SK-N-SH (cell line): ENCODE data around the gene IL9. TPM values are rescaled to one million over a fixed set of nuclear protein-coding genes. Genes with fewer than 3 reads are reported as not detected.

Source experiments
- CTCF ChIA-PET: fragments of 300-600, 350-600 bp; formaldehyde crosslinking; extraction: SDS; loops from one replicate; lab custom pipeline; 2021; lab: Yijun Ruan, JAX
- POLR2A ChIA-PET: fragments of 350-600 bp; sonication (Branson Sonifier 250); formaldehyde crosslinking; extraction: SDS; loops from one replicate; lab custom pipeline; 2020; ENCODE audit warnings: antibody characterized with exemption, inconsistent platforms; lab: Yijun Ruan, JAX
- DNase-seq: peaks from one replicate; pipeline ENCODE4 v3.0.0; 2012
- H2AFZ ChIP-seq: fragments of 200-600 bp; sonication (generic); 2 replicates; pipeline ENCODE4 v1.8.1; 2016; ENCODE audit warnings: antibody characterized with exemption, mild to moderate bottlenecking, low read depth
- H3F3A ChIP-seq: fragments of 200-600 bp; sonication (generic); replicated peaks from 2 replicates; pipeline ENCODE3; 2016; ENCODE audit warnings: antibody characterized with exemption, mild to moderate bottlenecking; ENCODE audit not compliant: insufficient read depth
- H3K27ac ChIP-seq, 2 experiments: fragments of 200-500 bp in 1 of 2; fragments of 200-600 bp in 1 of 2; sonication (Bioruptor generic) in 1 of 2; sonication (generic), shearing (Covaris generic) in 1 of 2; 2 replicates each; pipeline versions ENCODE4 v1.5.1 to v1.6.1; 2014 to 2016; ENCODE audit warnings: low read depth in 2 of 2, inconsistent platforms in 1 of 2, low read length in 1 of 2, mild to moderate bottlenecking in 1 of 2, mixed read lengths in 1 of 2
- H3K27me3 ChIP-seq: fragments of 200-600 bp; sonication (generic), shearing (Covaris generic); 2 replicates; pipeline ENCODE4 v1.6.1; 2016; ENCODE audit warnings: mixed run types; ENCODE audit not compliant: insufficient read depth
- H3K36me3 ChIP-seq, 2 experiments: fragments of 200-500 bp in 1 of 2; fragments of 200-600 bp in 1 of 2; sonication (Bioruptor generic) in 1 of 2; sonication (generic) in 1 of 2; replicated peaks in 1 of 2; 2 replicates each; pipeline versions ENCODE3 to v1.5.1; 2014 to 2016; ENCODE audit warnings: low read length in 1 of 2, mild to moderate bottlenecking in 1 of 2; ENCODE audit not compliant: insufficient read depth in 2 of 2, control insufficient read depth in 1 of 2
- H3K4me1 ChIP-seq, 2 experiments: fragments of 200-500 bp in 1 of 2; fragments of 200-600 bp in 1 of 2; sonication (Bioruptor generic) in 1 of 2; sonication (generic), shearing (Covaris generic) in 1 of 2; 2 replicates each; pipeline versions ENCODE4 v1.5.1 to v1.6.1; 2014 to 2016; ENCODE audit warnings: low read depth in 1 of 2, low read length in 1 of 2, mixed run types in 1 of 2; ENCODE audit not compliant: insufficient read depth in 2 of 2, control insufficient read depth in 1 of 2
- H3K4me2 ChIP-seq: fragments of 200-600 bp; sonication (generic), shearing (Covaris generic); 2 replicates; pipeline ENCODE4 v1.6.1; 2017; ENCODE audit warnings: mixed run types
- H3K4me3 ChIP-seq, 2 experiments: fragments of 200-500 bp in 1 of 2; fragments of 200-600 bp in 1 of 2; sonication (Bioruptor generic) in 1 of 2; sonication (generic), shearing (Covaris generic) in 1 of 2; 2 replicates each; pipeline versions ENCODE4 v1.5.1 to v1.8.1; 2014 to 2016; ENCODE audit warnings: low read depth in 2 of 2, inconsistent platforms in 1 of 2, low read length in 1 of 2, mild to moderate bottlenecking in 1 of 2, mixed read lengths in 1 of 2, moderate library complexity in 1 of 2
- H3K79me2 ChIP-seq: fragments of 200-600 bp; sonication (generic); 2 replicates; pipeline ENCODE4 v1.8.1; 2017; ENCODE audit warnings: mild to moderate bottlenecking; ENCODE audit not compliant: insufficient read depth
- H3K9ac ChIP-seq: fragments of 200-600 bp; sonication (generic); 2 replicates; pipeline ENCODE4 v1.6.1; 2017; ENCODE audit warnings: mixed run types
- H3K9me2 ChIP-seq: fragments of 200-600 bp; sonication (generic); 2 replicates; pipeline ENCODE4 v1.6.1; 2017; ENCODE audit warnings: mixed run types
- H3K9me3 ChIP-seq: fragments of 200-600 bp; sonication (generic); 2 replicates; pipeline ENCODE4 v1.6.1; 2017; ENCODE audit warnings: mixed run types, mild to moderate bottlenecking, moderate library complexity
- H4K20me1 ChIP-seq: fragments of 200-600 bp; sonication (generic); 2 replicates; pipeline ENCODE4 v1.6.1; 2017; ENCODE audit warnings: mild to moderate bottlenecking, mixed run types; ENCODE audit not compliant: insufficient read depth
- CHD2 ChIP-seq: fragments of 150-350 bp; IDR thresholded peaks from 2 replicates; pipeline ENCODE4 v1.6.1; 2018; ENCODE audit warnings: low read length; ENCODE audit not compliant: partially characterized antibody
- EP300 ChIP-seq, 2 experiments: IDR thresholded peaks; 2 replicates each; pipeline versions ENCODE4 v1.4.0 to v1.6.1; 2012; ENCODE audit warnings: borderline replicate concordance in 1 of 2, low read depth in 1 of 2, low read length in 1 of 2
- FOSL2 ChIP-seq: IDR thresholded peaks from 2 replicates; pipeline ENCODE4 v1.4.0; 2012; ENCODE audit warnings: low read depth, mild to moderate bottlenecking, moderate library complexity, borderline replicate concordance
- FOXJ3 ChIP-seq: sonication (generic); formaldehyde crosslinking; IDR thresholded peaks from 2 replicates; pipeline ENCODE4 v1.5.1; 2020; ENCODE audit warnings: mild to moderate bottlenecking, missing genetic modification reagents
- MEF2A ChIP-seq: IDR thresholded peaks from 2 replicates; pipeline ENCODE4 v1.4.0; 2012; ENCODE audit warnings: low read depth, borderline replicate concordance
- NRF1 ChIP-seq: IDR thresholded peaks from 2 replicates; pipeline ENCODE4 v1.6.1; 2012; ENCODE audit warnings: low read depth, mild to moderate bottlenecking, low read length
- POLR2AphosphoS5 ChIP-seq: IDR thresholded peaks from 2 replicates; pipeline ENCODE4 v1.6.1; 2012; ENCODE audit warnings: low read depth, low read length
- RAD21 ChIP-seq: IDR thresholded peaks from 2 replicates; pipeline ENCODE4 v1.6.1; 2012; ENCODE audit warnings: mild to moderate bottlenecking, low read length
- RFX5 ChIP-seq: IDR thresholded peaks from 2 replicates; pipeline ENCODE4 v1.6.1; 2012; ENCODE audit warnings: mild to moderate bottlenecking, improper control_type of control experiment, low read length
- SIN3A ChIP-seq: IDR thresholded peaks from 2 replicates; pipeline ENCODE4 v1.6.1; 2012; ENCODE audit warnings: low read depth, mild to moderate bottlenecking, low read length, moderate library complexity, borderline replicate concordance
- SMC3 ChIP-seq: IDR thresholded peaks from 2 replicates; pipeline ENCODE4 v1.6.1; 2012; ENCODE audit warnings: low read depth, low read length, improper control_type of control experiment
- TAF1 ChIP-seq: IDR thresholded peaks from 2 replicates; pipeline ENCODE4 v1.6.1; 2012; ENCODE audit warnings: low read depth, mild to moderate bottlenecking, low read length, moderate library complexity, borderline replicate concordance
- YY1 ChIP-seq: IDR thresholded peaks from 2 replicates; pipeline ENCODE4 v1.4.0; 2012; ENCODE audit warnings: low read depth, mild to moderate bottlenecking
- WGBS: methylation state at CpG from one replicate; pipeline ENCODE4 v1.1.6; 2017; ENCODE audit warnings: low lambda C conversion rate; 5-methylcytosine and 5-hydroxymethylcytosine counted together
- polyA plus RNA-seq, 3 experiments: library from polyadenylated mRNA; depleted of rRNA; stranded (reverse); fragments of >200 nt; gene quantifications; 2 replicates each; pipeline ENCODE4 v1.2.3, GENCODE V29; 2012
- TF ChIP-seq, protein P1 (sequence below): IDR thresholded peaks from 2 replicates; pipeline ENCODE4 v1.4.0; 2012; ENCODE audit warnings: low read depth
- TF ChIP-seq, protein P2 (sequence below): fragments of 200-600 bp; sonication (generic); IDR thresholded peaks from 2 replicates; pipeline ENCODE4 v1.6.1; 2017; ENCODE audit warnings: antibody characterized with exemption, mild to moderate bottlenecking, moderate library complexity
- TF ChIP-seq, protein P3 (sequence below): IDR thresholded peaks from 2 replicates; pipeline ENCODE4 v1.4.0; 2012; ENCODE audit warnings: low read depth, borderline replicate concordance
- TF ChIP-seq, protein P4 (sequence below): IDR thresholded peaks from 2 replicates; pipeline ENCODE4 v1.4.0; 2012; ENCODE audit warnings: low read depth, borderline replicate concordance
- TF ChIP-seq, protein P5 (sequence below): IDR thresholded peaks from 2 replicates; pipeline ENCODE4 v1.6.1; 2012; ENCODE audit warnings: mild to moderate bottlenecking, low read depth, low read length, moderate library complexity

Gene IL9
- polyA plus RNA-seq, 1 of the 3 experiments (the other 2 are of a cell fraction): not detected

DNA sequence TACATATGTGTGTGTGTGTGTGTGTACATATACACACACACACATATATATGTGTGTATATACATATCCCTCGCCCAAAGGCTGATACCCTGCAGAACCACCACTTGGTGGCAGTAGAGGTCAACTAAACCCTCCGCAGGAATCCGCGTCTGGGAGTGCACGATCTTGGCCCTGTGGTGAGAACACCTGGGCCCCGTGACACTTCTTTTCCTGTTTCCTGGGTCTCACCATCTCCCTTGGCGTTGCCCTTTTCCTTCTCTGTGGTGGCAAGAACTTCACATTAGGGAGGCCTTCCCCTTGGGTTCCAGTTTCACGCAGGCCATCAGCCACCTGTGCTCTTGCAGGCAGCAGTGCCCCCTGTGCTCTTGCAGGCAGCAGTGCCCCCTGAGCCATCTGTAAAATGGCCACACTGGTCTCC lies 8.2 kb downstream of the IL9 start:
- Histone ChIP-seq H3K9ac (no peak overlapping the region), H2AFZ (no peak overlapping the region), H3K4me2 (0 out of 2 replicates have a peak overlapping the region, but pooled peaks have one; percentile 8), H3K4me3 (0 out of 4 replicates have a peak overlapping the region, but pooled peaks of 1 of the 2 experiments have one; percentile 3), H3F3A (no peaks in the 10 kb centered on the region), H3K27ac (no peak overlapping the region), H4K20me1 (no peaks in the 10 kb centered on the region), H3K79me2 (no peaks in the 10 kb centered on the region), H3K9me2 (no peaks in the 10 kb centered on the region), H3K36me3 (no peaks in the 10 kb centered on the region), H3K9me3 (no peaks in the 10 kb centered on the region), H3K27me3 (no peaks in the 10 kb centered on the region), H3K4me1 (peaks cover 0 to 5% of the 10 kb centered on the region in 2 experiments; a peak in 1 of 4 replicates)
- POLR2A ChIA-PET: no interaction called here
- TF ChIP-seq, protein P1, sequence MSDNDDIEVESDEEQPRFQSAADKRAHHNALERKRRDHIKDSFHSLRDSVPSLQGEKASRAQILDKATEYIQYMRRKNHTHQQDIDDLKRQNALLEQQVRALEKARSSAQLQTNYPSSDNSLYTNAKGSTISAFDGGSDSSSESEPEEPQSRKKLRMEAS: no peak
- TF ChIP-seq FOSL2 (no peak), YY1 (no peak), FOXJ3 (CRISPR knock-in tag) (no peak), SIN3A (no peak), CHD2 (peak; percentile 6), EP300 (IDR thresholded peaks at IDR 0.05; ENCODE audit: borderline replicate concordance in 1 of 2, low read depth in 1 of 2, low read length in 1 of 2) (no peak), RFX5 (no peak), MEF2A (no peak), SMC3 (peak; percentile 89), POLR2AphosphoS5 (no peak), TAF1 (no peak), NRF1 (no peak), RAD21 (peak; percentile 95)
- TF ChIP-seq, protein P2, sequence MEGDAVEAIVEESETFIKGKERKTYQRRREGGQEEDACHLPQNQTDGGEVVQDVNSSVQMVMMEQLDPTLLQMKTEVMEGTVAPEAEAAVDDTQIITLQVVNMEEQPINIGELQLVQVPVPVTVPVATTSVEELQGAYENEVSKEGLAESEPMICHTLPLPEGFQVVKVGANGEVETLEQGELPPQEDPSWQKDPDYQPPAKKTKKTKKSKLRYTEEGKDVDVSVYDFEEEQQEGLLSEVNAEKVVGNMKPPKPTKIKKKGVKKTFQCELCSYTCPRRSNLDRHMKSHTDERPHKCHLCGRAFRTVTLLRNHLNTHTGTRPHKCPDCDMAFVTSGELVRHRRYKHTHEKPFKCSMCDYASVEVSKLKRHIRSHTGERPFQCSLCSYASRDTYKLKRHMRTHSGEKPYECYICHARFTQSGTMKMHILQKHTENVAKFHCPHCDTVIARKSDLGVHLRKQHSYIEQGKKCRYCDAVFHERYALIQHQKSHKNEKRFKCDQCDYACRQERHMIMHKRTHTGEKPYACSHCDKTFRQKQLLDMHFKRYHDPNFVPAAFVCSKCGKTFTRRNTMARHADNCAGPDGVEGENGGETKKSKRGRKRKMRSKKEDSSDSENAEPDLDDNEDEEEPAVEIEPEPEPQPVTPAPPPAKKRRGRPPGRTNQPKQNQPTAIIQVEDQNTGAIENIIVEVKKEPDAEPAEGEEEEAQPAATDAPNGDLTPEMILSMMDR: peak; percentile 95
- TF ChIP-seq, protein P3, sequence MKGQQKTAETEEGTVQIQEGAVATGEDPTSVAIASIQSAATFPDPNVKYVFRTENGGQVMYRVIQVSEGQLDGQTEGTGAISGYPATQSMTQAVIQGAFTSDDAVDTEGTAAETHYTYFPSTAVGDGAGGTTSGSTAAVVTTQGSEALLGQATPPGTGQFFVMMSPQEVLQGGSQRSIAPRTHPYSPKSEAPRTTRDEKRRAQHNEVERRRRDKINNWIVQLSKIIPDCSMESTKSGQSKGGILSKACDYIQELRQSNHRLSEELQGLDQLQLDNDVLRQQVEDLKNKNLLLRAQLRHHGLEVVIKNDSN: no peak
- TF ChIP-seq, protein P4, sequence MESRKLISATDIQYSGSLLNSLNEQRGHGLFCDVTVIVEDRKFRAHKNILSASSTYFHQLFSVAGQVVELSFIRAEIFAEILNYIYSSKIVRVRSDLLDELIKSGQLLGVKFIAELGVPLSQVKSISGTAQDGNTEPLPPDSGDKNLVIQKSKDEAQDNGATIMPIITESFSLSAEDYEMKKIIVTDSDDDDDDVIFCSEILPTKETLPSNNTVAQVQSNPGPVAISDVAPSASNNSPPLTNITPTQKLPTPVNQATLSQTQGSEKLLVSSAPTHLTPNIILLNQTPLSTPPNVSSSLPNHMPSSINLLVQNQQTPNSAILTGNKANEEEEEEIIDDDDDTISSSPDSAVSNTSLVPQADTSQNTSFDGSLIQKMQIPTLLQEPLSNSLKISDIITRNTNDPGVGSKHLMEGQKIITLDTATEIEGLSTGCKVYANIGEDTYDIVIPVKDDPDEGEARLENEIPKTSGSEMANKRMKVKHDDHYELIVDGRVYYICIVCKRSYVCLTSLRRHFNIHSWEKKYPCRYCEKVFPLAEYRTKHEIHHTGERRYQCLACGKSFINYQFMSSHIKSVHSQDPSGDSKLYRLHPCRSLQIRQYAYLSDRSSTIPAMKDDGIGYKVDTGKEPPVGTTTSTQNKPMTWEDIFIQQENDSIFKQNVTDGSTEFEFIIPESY: no peak
- TF ChIP-seq, protein P5, sequence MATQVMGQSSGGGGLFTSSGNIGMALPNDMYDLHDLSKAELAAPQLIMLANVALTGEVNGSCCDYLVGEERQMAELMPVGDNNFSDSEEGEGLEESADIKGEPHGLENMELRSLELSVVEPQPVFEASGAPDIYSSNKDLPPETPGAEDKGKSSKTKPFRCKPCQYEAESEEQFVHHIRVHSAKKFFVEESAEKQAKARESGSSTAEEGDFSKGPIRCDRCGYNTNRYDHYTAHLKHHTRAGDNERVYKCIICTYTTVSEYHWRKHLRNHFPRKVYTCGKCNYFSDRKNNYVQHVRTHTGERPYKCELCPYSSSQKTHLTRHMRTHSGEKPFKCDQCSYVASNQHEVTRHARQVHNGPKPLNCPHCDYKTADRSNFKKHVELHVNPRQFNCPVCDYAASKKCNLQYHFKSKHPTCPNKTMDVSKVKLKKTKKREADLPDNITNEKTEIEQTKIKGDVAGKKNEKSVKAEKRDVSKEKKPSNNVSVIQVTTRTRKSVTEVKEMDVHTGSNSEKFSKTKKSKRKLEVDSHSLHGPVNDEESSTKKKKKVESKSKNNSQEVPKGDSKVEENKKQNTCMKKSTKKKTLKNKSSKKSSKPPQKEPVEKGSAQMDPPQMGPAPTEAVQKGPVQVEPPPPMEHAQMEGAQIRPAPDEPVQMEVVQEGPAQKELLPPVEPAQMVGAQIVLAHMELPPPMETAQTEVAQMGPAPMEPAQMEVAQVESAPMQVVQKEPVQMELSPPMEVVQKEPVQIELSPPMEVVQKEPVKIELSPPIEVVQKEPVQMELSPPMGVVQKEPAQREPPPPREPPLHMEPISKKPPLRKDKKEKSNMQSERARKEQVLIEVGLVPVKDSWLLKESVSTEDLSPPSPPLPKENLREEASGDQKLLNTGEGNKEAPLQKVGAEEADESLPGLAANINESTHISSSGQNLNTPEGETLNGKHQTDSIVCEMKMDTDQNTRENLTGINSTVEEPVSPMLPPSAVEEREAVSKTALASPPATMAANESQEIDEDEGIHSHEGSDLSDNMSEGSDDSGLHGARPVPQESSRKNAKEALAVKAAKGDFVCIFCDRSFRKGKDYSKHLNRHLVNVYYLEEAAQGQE: no peak
- CTCF ChIA-PET: interaction anchor here (1.0 to 10.7 kb wide), 17 partner anchors 9 to 927 kb away, joined by 3 to 104 read pairs (median 5); partner anchors contain the start of gene IL9
- 13% methylated on average over 8 of the region's 8 CpGs for WGBS
- DNase-seq: peak; percentile 78
